ENCODE measurements around the gene FANCL.

The FANCL gene

DNA sequence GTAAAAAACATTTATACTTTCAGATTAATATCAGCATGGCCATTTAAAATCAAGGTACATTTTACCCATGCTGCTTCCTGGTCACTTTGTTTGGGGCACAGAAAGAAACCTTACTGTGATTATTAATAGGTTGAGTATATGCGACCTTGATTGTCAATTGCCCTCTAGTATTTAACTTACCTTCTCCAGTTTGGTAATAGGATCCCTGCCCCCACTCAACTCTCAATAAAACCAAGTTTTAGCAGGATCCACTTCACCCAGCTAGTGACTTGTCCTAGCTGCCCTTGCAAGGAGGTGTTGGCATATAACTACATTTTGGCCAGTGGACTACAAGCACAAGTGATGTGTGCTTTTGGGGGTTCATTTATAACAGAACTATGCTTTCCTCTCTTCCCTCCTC is 34.3 kb downstream of the FANCL start:
- TF ChIP-seq YY1 (IDR thresholded peaks at IDR 0.05; ENCODE audit: low read depth) (no peak), RAD21 (IDR thresholded peaks at IDR 0.05; ENCODE audit: low read depth) (no peak), USF1 (IDR thresholded peaks at IDR 0.05) (no peak)
- TF ChIP-seq, protein P1, sequence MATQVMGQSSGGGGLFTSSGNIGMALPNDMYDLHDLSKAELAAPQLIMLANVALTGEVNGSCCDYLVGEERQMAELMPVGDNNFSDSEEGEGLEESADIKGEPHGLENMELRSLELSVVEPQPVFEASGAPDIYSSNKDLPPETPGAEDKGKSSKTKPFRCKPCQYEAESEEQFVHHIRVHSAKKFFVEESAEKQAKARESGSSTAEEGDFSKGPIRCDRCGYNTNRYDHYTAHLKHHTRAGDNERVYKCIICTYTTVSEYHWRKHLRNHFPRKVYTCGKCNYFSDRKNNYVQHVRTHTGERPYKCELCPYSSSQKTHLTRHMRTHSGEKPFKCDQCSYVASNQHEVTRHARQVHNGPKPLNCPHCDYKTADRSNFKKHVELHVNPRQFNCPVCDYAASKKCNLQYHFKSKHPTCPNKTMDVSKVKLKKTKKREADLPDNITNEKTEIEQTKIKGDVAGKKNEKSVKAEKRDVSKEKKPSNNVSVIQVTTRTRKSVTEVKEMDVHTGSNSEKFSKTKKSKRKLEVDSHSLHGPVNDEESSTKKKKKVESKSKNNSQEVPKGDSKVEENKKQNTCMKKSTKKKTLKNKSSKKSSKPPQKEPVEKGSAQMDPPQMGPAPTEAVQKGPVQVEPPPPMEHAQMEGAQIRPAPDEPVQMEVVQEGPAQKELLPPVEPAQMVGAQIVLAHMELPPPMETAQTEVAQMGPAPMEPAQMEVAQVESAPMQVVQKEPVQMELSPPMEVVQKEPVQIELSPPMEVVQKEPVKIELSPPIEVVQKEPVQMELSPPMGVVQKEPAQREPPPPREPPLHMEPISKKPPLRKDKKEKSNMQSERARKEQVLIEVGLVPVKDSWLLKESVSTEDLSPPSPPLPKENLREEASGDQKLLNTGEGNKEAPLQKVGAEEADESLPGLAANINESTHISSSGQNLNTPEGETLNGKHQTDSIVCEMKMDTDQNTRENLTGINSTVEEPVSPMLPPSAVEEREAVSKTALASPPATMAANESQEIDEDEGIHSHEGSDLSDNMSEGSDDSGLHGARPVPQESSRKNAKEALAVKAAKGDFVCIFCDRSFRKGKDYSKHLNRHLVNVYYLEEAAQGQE (IDR thresholded peaks at IDR 0.05; ENCODE audit: low read depth), result no peak

DNA sequence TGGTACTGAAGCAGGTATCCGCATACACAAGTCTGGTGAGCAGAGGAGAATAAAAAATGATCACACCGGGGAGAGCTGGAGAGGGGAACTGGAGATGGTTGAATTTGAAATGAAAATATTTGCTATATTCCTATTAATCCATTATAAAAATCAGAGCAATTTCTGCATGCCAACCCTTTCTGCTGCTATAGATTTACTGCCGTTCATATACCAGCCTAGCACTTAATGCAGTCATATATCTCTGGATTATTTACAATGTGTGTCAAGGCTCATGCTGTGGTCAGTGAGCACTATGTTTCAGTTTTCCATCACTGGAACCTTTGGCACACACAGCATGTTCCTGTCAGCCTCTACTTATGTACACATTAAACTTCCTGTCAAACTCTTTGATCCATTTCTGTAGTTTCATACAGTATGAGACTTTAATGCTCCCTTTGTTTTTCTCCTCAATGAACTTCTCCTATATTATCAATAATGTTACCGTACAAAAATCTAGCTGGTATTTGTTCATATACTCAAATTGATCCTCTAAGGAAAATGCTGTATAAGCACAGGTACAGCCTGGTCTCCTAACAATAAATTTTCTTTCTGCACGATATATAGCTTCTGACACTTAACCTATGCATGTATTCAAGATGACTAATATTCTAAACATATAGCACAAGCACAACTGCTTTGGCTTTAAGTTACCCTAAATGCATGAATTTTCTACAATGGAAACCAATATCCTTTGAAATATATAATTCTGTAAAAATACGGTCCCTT is 36.7 kb downstream of the FANCL start:
- TF ChIP-seq EP300 (IDR thresholded peaks at IDR 0.05; ENCODE audit: borderline replicate concordance) (no peak), ZBTB7A (IDR thresholded peaks at IDR 0.05; ENCODE audit: low read depth) (no peak), TEAD4 (IDR thresholded peaks at IDR 0.05) (no peak), EGR1 (IDR thresholded peaks at IDR 0.05) (no peak), USF1 (IDR thresholded peaks at IDR 0.05) (no peak), NFIC (IDR thresholded peaks at IDR 0.05) (no peak), CREB1 (IDR thresholded peaks at IDR 0.05; ENCODE audit: low read depth) (no peak), YY1 (IDR thresholded peaks at IDR 0.05; ENCODE audit: low read depth) (no peak), TAF1 (IDR thresholded peaks at IDR 0.05; ENCODE audit: low read depth) (no peak), RAD21 (IDR thresholded peaks at IDR 0.05; ENCODE audit: low read depth) (no peak), CEBPB (IDR thresholded peaks at IDR 0.05) (no peak), TCF12 (IDR thresholded peaks at IDR 0.05; ENCODE audit: low read depth) (no peak)
- TF ChIP-seq, protein P1 (IDR thresholded peaks at IDR 0.05; ENCODE audit: low read depth), result no peak
- TF ChIP-seq, protein P2, sequence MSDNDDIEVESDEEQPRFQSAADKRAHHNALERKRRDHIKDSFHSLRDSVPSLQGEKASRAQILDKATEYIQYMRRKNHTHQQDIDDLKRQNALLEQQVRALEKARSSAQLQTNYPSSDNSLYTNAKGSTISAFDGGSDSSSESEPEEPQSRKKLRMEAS (IDR thresholded peaks at IDR 0.05), result no peak

DNA sequence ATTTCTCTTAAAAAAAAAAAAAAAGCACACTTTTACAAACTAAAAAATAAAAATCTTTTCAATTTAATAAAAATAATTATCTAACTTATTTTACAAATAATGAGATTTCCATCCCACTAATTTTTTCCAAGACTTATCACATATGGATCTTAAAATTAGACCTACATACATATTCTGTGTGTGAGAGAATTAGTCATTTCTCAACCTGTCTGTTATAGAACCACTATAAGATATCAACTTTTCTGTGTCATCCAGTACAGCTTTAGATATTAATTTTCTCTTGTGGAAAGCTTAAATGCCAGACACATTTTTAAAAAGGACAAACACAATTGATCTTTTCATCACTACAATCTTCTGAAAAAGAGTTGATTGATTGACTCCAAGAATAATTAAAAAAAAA is 38.1 kb downstream of the FANCL start:
- TF ChIP-seq EP300 (IDR thresholded peaks at IDR 0.05; ENCODE audit: borderline replicate concordance), result no peak
- TF ChIP-seq FOXM1 (IDR thresholded peaks at IDR 0.05; ENCODE audit: borderline replicate concordance, low read depth), result no peak
- no peak for TF ChIP-seq USF1 (IDR thresholded peaks at IDR 0.05)
- TF ChIP-seq TAF1 (IDR thresholded peaks at IDR 0.05; ENCODE audit: low read depth), result no peak
- TF ChIP-seq CEBPB (IDR thresholded peaks at IDR 0.05), result no peak
- TF ChIP-seq YY1 (IDR thresholded peaks at IDR 0.05; ENCODE audit: low read depth), result no peak
- no peak for TF ChIP-seq ZBTB7A (IDR thresholded peaks at IDR 0.05; ENCODE audit: low read depth)
- TF ChIP-seq, protein P1 (IDR thresholded peaks at IDR 0.05; ENCODE audit: low read depth), result no peak
- no peak for TF ChIP-seq EGR1 (IDR thresholded peaks at IDR 0.05)
- no peak for TF ChIP-seq TCF12 (IDR thresholded peaks at IDR 0.05; ENCODE audit: low read depth)
- TF ChIP-seq TEAD4 (IDR thresholded peaks at IDR 0.05), result no peak
- TF ChIP-seq CREB1 (IDR thresholded peaks at IDR 0.05; ENCODE audit: low read depth), result no peak
- TF ChIP-seq RAD21 (IDR thresholded peaks at IDR 0.05; ENCODE audit: low read depth), result no peak
- no peak for TF ChIP-seq NFIC (IDR thresholded peaks at IDR 0.05)

GRCh38 chr2:58202404-58202803 is 38.7 kb downstream of the FANCL start:
- TF ChIP-seq EGR1 (IDR thresholded peaks at IDR 0.05) (no peak), YY1 (IDR thresholded peaks at IDR 0.05; ENCODE audit: low read depth) (no peak), NFIC (IDR thresholded peaks at IDR 0.05) (no peak), CREB1 (IDR thresholded peaks at IDR 0.05; ENCODE audit: low read depth) (no peak), TAF1 (IDR thresholded peaks at IDR 0.05; ENCODE audit: low read depth) (no peak), CEBPB (IDR thresholded peaks at IDR 0.05) (no peak), TCF12 (IDR thresholded peaks at IDR 0.05; ENCODE audit: low read depth) (no peak), USF1 (IDR thresholded peaks at IDR 0.05) (no peak), FOXM1 (IDR thresholded peaks at IDR 0.05; ENCODE audit: borderline replicate concordance, low read depth) (no peak), RAD21 (IDR thresholded peaks at IDR 0.05; ENCODE audit: low read depth) (no peak), ZBTB7A (IDR thresholded peaks at IDR 0.05; ENCODE audit: low read depth) (no peak), TEAD4 (IDR thresholded peaks at IDR 0.05) (no peak), EP300 (IDR thresholded peaks at IDR 0.05; ENCODE audit: borderline replicate concordance) (no peak)
- TF ChIP-seq, protein P1 (IDR thresholded peaks at IDR 0.05; ENCODE audit: low read depth), result no peak
- TF ChIP-seq, protein P2 (IDR thresholded peaks at IDR 0.05), result no peak

Measured in Ishikawa (cell line).